ENCODE data around the gene SAMSN1.

DNA sequence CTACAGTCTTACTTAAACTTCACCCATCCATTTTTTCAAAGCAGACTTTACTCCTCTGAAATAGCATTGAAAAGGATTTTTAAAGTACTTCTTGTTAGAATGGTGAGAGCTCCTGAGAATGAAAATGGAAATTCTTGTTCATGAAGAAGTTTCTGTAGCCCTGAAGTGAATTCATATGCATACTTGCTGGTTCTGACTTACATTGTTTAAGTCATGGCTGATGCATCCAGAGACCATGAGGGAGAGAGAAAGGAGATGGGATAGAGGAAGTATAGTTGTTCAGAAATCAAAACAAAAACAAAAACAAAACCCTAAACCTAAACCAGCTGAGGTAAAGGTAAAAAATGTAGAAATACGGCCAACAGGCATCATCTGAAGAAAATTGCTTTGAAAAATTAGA is 27.1 kb upstream of the SAMSN1 start:
- TF ChIP-seq, protein P1, sequence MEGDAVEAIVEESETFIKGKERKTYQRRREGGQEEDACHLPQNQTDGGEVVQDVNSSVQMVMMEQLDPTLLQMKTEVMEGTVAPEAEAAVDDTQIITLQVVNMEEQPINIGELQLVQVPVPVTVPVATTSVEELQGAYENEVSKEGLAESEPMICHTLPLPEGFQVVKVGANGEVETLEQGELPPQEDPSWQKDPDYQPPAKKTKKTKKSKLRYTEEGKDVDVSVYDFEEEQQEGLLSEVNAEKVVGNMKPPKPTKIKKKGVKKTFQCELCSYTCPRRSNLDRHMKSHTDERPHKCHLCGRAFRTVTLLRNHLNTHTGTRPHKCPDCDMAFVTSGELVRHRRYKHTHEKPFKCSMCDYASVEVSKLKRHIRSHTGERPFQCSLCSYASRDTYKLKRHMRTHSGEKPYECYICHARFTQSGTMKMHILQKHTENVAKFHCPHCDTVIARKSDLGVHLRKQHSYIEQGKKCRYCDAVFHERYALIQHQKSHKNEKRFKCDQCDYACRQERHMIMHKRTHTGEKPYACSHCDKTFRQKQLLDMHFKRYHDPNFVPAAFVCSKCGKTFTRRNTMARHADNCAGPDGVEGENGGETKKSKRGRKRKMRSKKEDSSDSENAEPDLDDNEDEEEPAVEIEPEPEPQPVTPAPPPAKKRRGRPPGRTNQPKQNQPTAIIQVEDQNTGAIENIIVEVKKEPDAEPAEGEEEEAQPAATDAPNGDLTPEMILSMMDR (IDR thresholded peaks at IDR 0.05) = no peak
- TF ChIP-seq POLR2A (IDR thresholded peaks at IDR 0.05) = no peak

Measured in heart left ventricle (tissue), 13 donors.